ENCODE data around the gene LRIT2. TPM values are rescaled to one million over a fixed set of nuclear protein-coding genes. Genes with fewer than 3 reads are reported as not detected.

LRIT2 gene
- polyA plus RNA-seq, 3 donors, result not detected

GRCh38 chr10:84233940-84234339 is 8.6 kb upstream of the LRIT2 start:
- DNase-seq, result no peak
- Histone ChIP-seq H3K4me1 (ENCODE audit: control insufficient read depth in 1 of 2, insufficient read depth in 2 of 2, low read length in 2 of 2) (no peaks in the 10 kb centered on the region), H3K36me3 (replicated peaks in 1 of 2; ENCODE audit: control insufficient read depth in 1 of 2, insufficient read depth in 2 of 2, low read length in 2 of 2) (no peaks in the 10 kb centered on the region), H3K4me2 (replicated peaks; ENCODE audit: extremely low read depth, low read length, poor library complexity, severe bottlenecking) (no peak overlapping the region), H2AFZ (ENCODE audit: insufficient read depth, low read depth, low read length, poor library complexity, severe bottlenecking) (no peak overlapping the region), H3K79me2 (ENCODE audit: insufficient read depth, low read length) (no peaks in the 10 kb centered on the region), H3K27ac (ENCODE audit: low read depth in 1 of 2, low read length in 2 of 2) (no peak overlapping the region), H3K27me3 (ENCODE audit: control insufficient read depth in 2 of 2, insufficient read depth in 2 of 2, low read length in 2 of 2) (no peaks in the 10 kb centered on the region), H4K20me1 (ENCODE audit: insufficient read depth, low read length) (no peaks in the 10 kb centered on the region), H3K9me3 (replicated peaks in 1 of 2; ENCODE audit: control insufficient read depth in 1 of 2, insufficient read depth in 1 of 2, low read length in 2 of 2) (no peaks in the 10 kb centered on the region), H3K4me3 (replicated peaks in 1 of 3; ENCODE audit: low read depth in 2 of 3, low read length in 3 of 3) (no peak overlapping the region), H3K9ac (ENCODE audit: insufficient read depth, low read length, poor library complexity, severe bottlenecking) (no peak overlapping the region)
- Mint-ChIP-seq H3K4me1 (no peaks in the 10 kb centered on the region), H3K27me3 (ENCODE audit: low read depth in 3 of 3) (peaks cover 4 to 13% (median 12%) of the 10 kb centered on the region in 3 donors), H3K27ac (no peak overlapping the region), H3K4me3 (no peak overlapping the region), H3K36me3 (no peaks in the 10 kb centered on the region), H3K9me3 (peaks cover 0 to 8% (median 2%) of the 10 kb centered on the region in 7 donors)
- intact Hi-C loops (cut with micrococcal nuclease), result no loop called here
- WGBS (ENCODE audit: insufficient coverage), result 96% methylated on average over 4 of the region's 4 CpGs
- no peak for TF ChIP-seq CTCF (IDR thresholded peaks at IDR 0.05)

GRCh38 chr10:84232376-84232775 is 7.0 kb upstream of the LRIT2 start:
- H3K4me1 Mint-ChIP-seq, result no peaks in the 10 kb centered on the region
- H3K27me3 Mint-ChIP-seq (ENCODE audit: low read depth in 3 of 3), result peaks cover 4 to 11% (median 8%) of the 10 kb centered on the region in 3 donors
- Histone ChIP-seq H4K20me1 (ENCODE audit: insufficient read depth, low read length) (no peaks in the 10 kb centered on the region), H3K27me3 (ENCODE audit: control insufficient read depth in 2 of 2, insufficient read depth in 2 of 2, low read length in 2 of 2) (no peaks in the 10 kb centered on the region), H3K4me2 (replicated peaks; ENCODE audit: extremely low read depth, low read length, poor library complexity, severe bottlenecking) (no peak overlapping the region), H3K4me3 (replicated peaks in 1 of 3; ENCODE audit: low read depth in 2 of 3, low read length in 3 of 3) (no peak overlapping the region), H3K36me3 (replicated peaks in 1 of 2; ENCODE audit: control insufficient read depth in 1 of 2, insufficient read depth in 2 of 2, low read length in 2 of 2) (no peaks in the 10 kb centered on the region), H3K27ac (ENCODE audit: low read depth in 1 of 2, low read length in 2 of 2) (no peak overlapping the region), H3K4me1 (ENCODE audit: control insufficient read depth in 1 of 2, insufficient read depth in 2 of 2, low read length in 2 of 2) (no peaks in the 10 kb centered on the region), H3K9ac (ENCODE audit: insufficient read depth, low read length, poor library complexity, severe bottlenecking) (no peak overlapping the region), H2AFZ (ENCODE audit: insufficient read depth, low read depth, low read length, poor library complexity, severe bottlenecking) (no peak overlapping the region), H3K79me2 (ENCODE audit: insufficient read depth, low read length) (no peaks in the 10 kb centered on the region), H3K9me3 (replicated peaks in 1 of 2; ENCODE audit: control insufficient read depth in 1 of 2, insufficient read depth in 1 of 2, low read length in 2 of 2) (no peaks in the 10 kb centered on the region)
- peaks cover 0 to 8% (median 1%) of the 10 kb centered on the region in 7 donors for H3K9me3 Mint-ChIP-seq
- no peak overlapping the region for H3K4me3 Mint-ChIP-seq
- WGBS (ENCODE audit: insufficient coverage), result 91% methylated on average over 10 of the region's 10 CpGs
- H3K36me3 Mint-ChIP-seq, result no peaks in the 10 kb centered on the region
- no peak overlapping the region for H3K27ac Mint-ChIP-seq
- intact Hi-C loops (cut with micrococcal nuclease), result no loop called here
- TF ChIP-seq CTCF (IDR thresholded peaks at IDR 0.05), result no peak
- no peak for DNase-seq

Data from CD14-positive monocyte (primary cell).